GM23338 (cell line): ENCODE measurements around the gene MAFB. TPM values are rescaled to one million over a fixed set of nuclear protein-coding genes. Genes with fewer than 3 reads are reported as not detected.

Source experiments
- ATAC-seq: fragments of 200-7000 bp; cut with Tn5 transposase; 3 replicates; pipeline ENCODE4 v1.9.1; 2020
- DNase-seq: peaks from one replicate; pipeline ENCODE4 v3.0.0-alpha.2; 2015; ENCODE audit warnings: low spot score
- H2AFZ ChIP-seq: fragments of 200-600 bp; sonication (generic); 2 replicates; pipeline ENCODE4 v1.8.0; 2016; ENCODE audit warnings: antibody characterized with exemption, mild to moderate bottlenecking, moderate library complexity
- H3F3A ChIP-seq: fragments of 200-600 bp; sonication (generic); replicated peaks from 2 replicates; pipeline ENCODE4 v1.8.0; 2017; ENCODE audit warnings: antibody characterized with exemption, mixed run types, low read depth
- H3K27ac ChIP-seq: fragments of 200-600 bp; sonication (generic); 2 replicates; pipeline ENCODE4 v1.6.1; 2016; ENCODE audit warnings: low read depth
- H3K27me3 ChIP-seq: fragments of 200-600 bp; sonication (generic); 2 replicates; pipeline ENCODE4 v1.8.0; 2016; ENCODE audit warnings: mild to moderate bottlenecking, mixed run types, moderate library complexity; ENCODE audit not compliant: insufficient read depth
- H3K36me3 ChIP-seq: fragments of 200-600 bp; sonication (generic); 2 replicates; pipeline ENCODE4 v1.8.0; 2016; ENCODE audit warnings: mild to moderate bottlenecking; ENCODE audit not compliant: insufficient read depth
- H3K4me1 ChIP-seq: fragments of 200-600 bp; sonication (generic); 2 replicates; pipeline ENCODE4 v1.8.0; 2016; ENCODE audit warnings: mild to moderate bottlenecking, moderate library complexity; ENCODE audit not compliant: insufficient read depth
- H3K4me2 ChIP-seq: fragments of 200-600 bp; sonication (generic); 2 replicates; pipeline ENCODE4 v1.7.1; 2017; ENCODE audit warnings: mixed run types
- H3K4me3 ChIP-seq: fragments of 200-600 bp; sonication (generic); 2 replicates; pipeline ENCODE4 v1.6.1; 2016; ENCODE audit warnings: mixed run types
- H3K79me2 ChIP-seq: fragments of 200-600 bp; sonication (generic); replicated peaks from 2 replicates; pipeline ENCODE4 v1.8.0; 2017; ENCODE audit warnings: mild to moderate bottlenecking; ENCODE audit not compliant: insufficient read depth
- H3K9me2 ChIP-seq: fragments of 200-600 bp; sonication (generic); 2 replicates; pipeline ENCODE4 v1.8.0; 2017; ENCODE audit not compliant: insufficient read depth
- H4K20me1 ChIP-seq: fragments of 200-600 bp; sonication (generic); replicated peaks from 2 replicates; pipeline ENCODE4 v1.8.0; 2017; ENCODE audit warnings: mild to moderate bottlenecking; ENCODE audit not compliant: insufficient read depth
- H3K27ac Mint-ChIP-seq: 2 replicates; pipeline ENCODE4 v1.8.0; 2020; ENCODE audit warnings: inconsistent platforms, mild to moderate bottlenecking, moderate library complexity, mixed read lengths
- H3K27me3 Mint-ChIP-seq: 3 replicates; pipeline ENCODE4 v1.8.0; 2022; ENCODE audit warnings: low read depth, mild to moderate bottlenecking, moderate library complexity, mixed read lengths, inconsistent platforms; ENCODE audit not compliant: insufficient read depth, poor library complexity
- H3K36me3 Mint-ChIP-seq: 3 replicates; pipeline ENCODE4 v1.8.0; 2021; ENCODE audit warnings: low read depth, mild to moderate bottlenecking, inconsistent platforms, moderate library complexity, mixed read lengths
- H3K4me1 Mint-ChIP-seq: 3 replicates; pipeline ENCODE4 v1.8.0; 2020; ENCODE audit warnings: mild to moderate bottlenecking, inconsistent platforms, mixed read lengths
- H3K4me3 Mint-ChIP-seq: 3 replicates; pipeline ENCODE4 v1.8.0; 2021; ENCODE audit warnings: moderate library complexity, mild to moderate bottlenecking, inconsistent platforms, mixed read lengths
- H3K9me3 Mint-ChIP-seq: 3 replicates; pipeline ENCODE4 v1.8.0; 2020; ENCODE audit warnings: moderate library complexity, mild to moderate bottlenecking, inconsistent platforms, mixed read lengths
- EZH2 ChIP-seq: fragments of 200-600 bp; sonication (generic); IDR thresholded peaks from one replicate; pipeline ENCODE4 v1.8.0; 2017; ENCODE audit warnings: antibody characterized with exemption, mild to moderate bottlenecking, low read depth; ENCODE audit not compliant: unreplicated experiment
- JUNB ChIP-seq: IDR thresholded peaks from one replicate; pipeline ENCODE4 v1.6.1; 2016; ENCODE audit warnings: antibody characterized with exemption; ENCODE audit not compliant: unreplicated experiment
- POLR2AphosphoS5 ChIP-seq: IDR thresholded peaks from 2 replicates; pipeline ENCODE4 v1.6.1; 2016; ENCODE audit warnings: antibody characterized with exemption, low read depth
- STAT1 ChIP-seq: IDR thresholded peaks from one replicate; pipeline ENCODE4 v1.6.1; 2016; ENCODE audit warnings: antibody characterized with exemption; ENCODE audit not compliant: unreplicated experiment
- ZNF114 ChIP-seq: fragments of 250-450 bp; sonication (Bioruptor Pico); IDR thresholded peaks from 2 replicates; pipeline ENCODE4 v1.5.0; 2020; ENCODE audit warnings: mild to moderate bottlenecking, moderate library complexity
- ZNF331 ChIP-seq: fragments of 250-450 bp; sonication (Bioruptor Pico); IDR thresholded peaks from 2 replicates; pipeline ENCODE4 v1.5.0; 2020; ENCODE audit warnings: low read depth, mild to moderate bottlenecking, moderate library complexity
- ZNF462 ChIP-seq: fragments of 250-450 bp; sonication (Bioruptor Pico); IDR thresholded peaks from 2 replicates; pipeline ENCODE4 v1.5.0; 2020; ENCODE audit warnings: mild to moderate bottlenecking, moderate library complexity
- polyA plus RNA-seq: library from polyadenylated mRNA; unstranded; fragments of >200 nt; fragmentation: Nextera tagmentation; extraction: Ambion mirVana; gene quantifications from 2 replicates; pipeline ENCODE4 v1.2.1, GENCODE V29; 2016
- total RNA-seq: library from RNA; depleted of rRNA; stranded (reverse); fragments of >200 nt; shearing (Covaris generic); gene quantifications from 2 replicates; pipeline ENCODE4 v1.2.3, GENCODE V29; 2014
- TF ChIP-seq, protein P1 (sequence below), 2 experiments: fragments of 200-600 bp in 1 of 2; sonication (generic) in 1 of 2; conservative IDR thresholded peaks; 2 replicates each; pipeline versions ENCODE4 v1.5.1 to v1.6.1; 2016 to 2017; ENCODE audit warnings: antibody characterized with exemption in 2 of 2, low read depth in 2 of 2, mild to moderate bottlenecking in 2 of 2, moderate library complexity in 1 of 2
- TF ChIP-seq, protein P2 (sequence below): IDR thresholded peaks from 2 replicates; pipeline ENCODE4 v1.6.1; 2016; ENCODE audit warnings: antibody characterized with exemption

The MAFB gene
- total and polyA plus RNA-seq, 2 experiments from 2014 or later = 1.6 to 2.3 TPM

DNA sequence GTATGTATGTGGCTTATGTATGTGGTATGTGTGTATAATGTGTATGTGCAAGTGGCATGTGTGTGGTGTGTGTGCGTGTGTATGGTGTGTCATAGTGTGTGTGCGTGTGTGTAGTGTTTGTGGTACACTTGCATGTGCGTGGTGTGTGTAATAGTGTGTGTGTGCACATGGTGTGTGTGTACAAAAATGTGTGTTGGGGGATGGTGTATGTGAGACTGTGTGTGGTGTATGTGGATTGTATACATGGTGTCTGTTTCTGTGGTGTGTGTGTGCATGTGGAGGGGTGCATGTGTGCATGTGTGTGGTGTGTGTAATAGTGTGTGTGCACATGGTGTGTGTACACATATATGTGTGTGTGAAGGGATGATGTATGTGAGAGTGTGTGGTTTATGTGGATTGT, 21.5 kb downstream of the MAFB start (continued):
- TF ChIP-seq ZNF462 (CRISPR knock-in tag) = no peak
- no peak for TF ChIP-seq EZH2
- no peak for TF ChIP-seq STAT1
- no peak for TF ChIP-seq ZNF114 (CRISPR knock-in tag)
- TF ChIP-seq JUNB = no peak
- TF ChIP-seq, protein P1, sequence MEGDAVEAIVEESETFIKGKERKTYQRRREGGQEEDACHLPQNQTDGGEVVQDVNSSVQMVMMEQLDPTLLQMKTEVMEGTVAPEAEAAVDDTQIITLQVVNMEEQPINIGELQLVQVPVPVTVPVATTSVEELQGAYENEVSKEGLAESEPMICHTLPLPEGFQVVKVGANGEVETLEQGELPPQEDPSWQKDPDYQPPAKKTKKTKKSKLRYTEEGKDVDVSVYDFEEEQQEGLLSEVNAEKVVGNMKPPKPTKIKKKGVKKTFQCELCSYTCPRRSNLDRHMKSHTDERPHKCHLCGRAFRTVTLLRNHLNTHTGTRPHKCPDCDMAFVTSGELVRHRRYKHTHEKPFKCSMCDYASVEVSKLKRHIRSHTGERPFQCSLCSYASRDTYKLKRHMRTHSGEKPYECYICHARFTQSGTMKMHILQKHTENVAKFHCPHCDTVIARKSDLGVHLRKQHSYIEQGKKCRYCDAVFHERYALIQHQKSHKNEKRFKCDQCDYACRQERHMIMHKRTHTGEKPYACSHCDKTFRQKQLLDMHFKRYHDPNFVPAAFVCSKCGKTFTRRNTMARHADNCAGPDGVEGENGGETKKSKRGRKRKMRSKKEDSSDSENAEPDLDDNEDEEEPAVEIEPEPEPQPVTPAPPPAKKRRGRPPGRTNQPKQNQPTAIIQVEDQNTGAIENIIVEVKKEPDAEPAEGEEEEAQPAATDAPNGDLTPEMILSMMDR (conservative IDR thresholded peaks at IDR 0.05; ENCODE audit: low read depth in 2 of 2) = no peak
- no peak for TF ChIP-seq POLR2AphosphoS5

- Mint-ChIP-seq H3K27me3 (peaks cover 4% of the 10 kb centered on the region), H3K27ac (no peak overlapping the region), H3K4me3 (no peak overlapping the region), H3K9me3 (no peaks in the 10 kb centered on the region), H3K4me1 (peaks cover 2% of the 10 kb centered on the region; the same call in 1 of the 3 replicates), H3K36me3 (no peaks in the 10 kb centered on the region)
- Histone ChIP-seq H3K4me1 (no peaks in the 10 kb centered on the region), H3K4me3 (no peak overlapping the region), H4K20me1 (no peaks in the 10 kb centered on the region), H3K4me2 (no peak overlapping the region), H3K27ac (no peak overlapping the region), H3K27me3 (no peaks in the 10 kb centered on the region), H3K9me2 (no peaks in the 10 kb centered on the region), H2AFZ (no peak overlapping the region), H3F3A (no peaks in the 10 kb centered on the region), H3K36me3 (no peaks in the 10 kb centered on the region), H3K79me2 (no peaks in the 10 kb centered on the region)
- ATAC-seq (no peak), DNase-seq (no peak)
- TF ChIP-seq, protein P2, sequence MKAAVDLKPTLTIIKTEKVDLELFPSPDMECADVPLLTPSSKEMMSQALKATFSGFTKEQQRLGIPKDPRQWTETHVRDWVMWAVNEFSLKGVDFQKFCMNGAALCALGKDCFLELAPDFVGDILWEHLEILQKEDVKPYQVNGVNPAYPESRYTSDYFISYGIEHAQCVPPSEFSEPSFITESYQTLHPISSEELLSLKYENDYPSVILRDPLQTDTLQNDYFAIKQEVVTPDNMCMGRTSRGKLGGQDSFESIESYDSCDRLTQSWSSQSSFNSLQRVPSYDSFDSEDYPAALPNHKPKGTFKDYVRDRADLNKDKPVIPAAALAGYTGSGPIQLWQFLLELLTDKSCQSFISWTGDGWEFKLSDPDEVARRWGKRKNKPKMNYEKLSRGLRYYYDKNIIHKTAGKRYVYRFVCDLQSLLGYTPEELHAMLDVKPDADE = no peak
- no peak for TF ChIP-seq ZNF331 (CRISPR knock-in tag)
- TF ChIP-seq EZH2 = no peak
- no peak for TF ChIP-seq ZNF114 (CRISPR knock-in tag)
These were observed 22.7 kb downstream of the MAFB start for GRCh38 chr20:40666336-40666735.
